Posterior cingulate gyrus (tissue), 11 donors: Measurements from ENCODE around the gene PAIP2.
A peak's percentile ranks its signal among the peaks of the same experiment; 100 is the strongest.
"Not testable (repeated sequence)": the region's sequence is repeated elsewhere in the genome, so short reads cannot be mapped to it uniquely, and the experiment has no call there.

Experiments used
- DNase-seq, 10 donors: peaks; one replicate each; pipeline versions ENCODE4 v3.0.0 to v3.0.0-alpha.2; 2020 to 2021; ENCODE audit warnings: mixed read lengths in 3 of 10
- intact Hi-C: fragments of 100-400 bp; cut with DNase I; formaldehyde crosslinking; loops from one replicate; pipeline ENCODE4 v1.15.1; 2023

The PAIP2 gene

DNA sequence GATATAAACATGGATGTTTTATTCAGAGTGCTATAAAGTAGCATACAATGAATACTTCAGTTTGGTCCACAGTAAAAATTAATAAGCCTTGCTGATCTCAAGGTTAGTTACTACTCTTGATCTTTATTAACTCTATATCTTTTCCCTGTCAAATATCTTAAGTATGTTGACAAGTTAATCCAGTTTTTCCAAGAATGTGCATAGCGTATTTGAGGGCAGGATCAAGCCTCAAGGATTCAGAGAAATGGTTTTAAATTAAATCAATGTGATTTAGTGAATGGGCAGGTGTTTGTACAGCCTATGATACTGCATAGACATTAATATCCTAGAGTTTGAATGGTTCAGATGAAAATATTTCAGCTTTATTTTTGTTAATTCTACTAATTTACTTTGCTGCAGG is 27.4 kb upstream of the PAIP2 start:
- intact Hi-C loops = no loop called here
- DNase-seq = no peak

DNA sequence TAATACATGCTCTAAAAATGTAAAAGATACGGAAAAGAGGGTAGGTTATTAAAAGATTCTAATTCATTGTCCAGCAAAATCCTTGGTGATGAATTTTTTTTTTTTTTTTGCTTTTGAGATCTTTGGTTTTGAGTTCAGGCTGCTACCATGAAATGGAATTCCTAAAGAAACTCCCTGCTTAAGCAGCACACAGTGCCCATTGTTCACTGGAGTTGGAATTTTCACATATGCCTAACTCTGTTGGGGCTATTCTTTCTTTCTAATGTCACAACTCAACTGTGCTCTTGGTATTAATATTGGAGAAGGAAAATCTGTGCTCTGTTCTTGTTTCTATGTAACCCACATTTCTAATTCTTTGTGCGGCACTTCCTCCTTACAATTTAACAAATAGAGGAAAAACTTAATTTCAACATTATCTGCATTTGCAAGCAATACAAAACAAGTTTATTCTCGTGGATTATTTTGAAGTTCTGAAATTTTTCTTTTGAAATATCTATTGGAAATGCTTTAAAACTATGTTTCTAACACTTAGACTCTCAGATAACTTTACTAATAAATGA is 26.5 kb upstream of the PAIP2 start:
- DNase-seq = no peak
- intact Hi-C loops = no loop called here

DNA sequence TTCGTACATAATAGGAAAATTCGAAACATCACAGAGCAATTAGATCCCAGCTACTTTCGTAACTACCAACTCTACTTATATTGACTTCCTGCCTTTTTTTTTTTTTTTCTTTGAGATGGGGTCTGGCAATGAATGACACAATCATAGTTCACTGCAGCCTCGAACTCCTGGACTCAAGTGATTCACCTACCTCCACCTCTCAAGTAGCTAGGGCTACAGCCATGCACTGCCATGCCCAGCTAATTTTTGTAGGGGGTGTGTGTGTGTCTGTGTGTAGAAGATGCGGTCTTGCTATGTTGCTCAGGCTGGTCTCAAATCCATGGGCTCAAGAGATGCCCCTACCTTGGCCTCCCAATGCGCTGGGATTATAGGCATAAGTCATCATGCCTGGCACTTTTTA is 5.8 kb upstream of the PAIP2 start:
- intact Hi-C loops = no loop called here
- DNase-seq = no peak

- intact Hi-C loops = loop anchor here (2.0 to 5.0 kb wide), 2 partner anchors 45 to 68 kb away; no protein-coding TSS in a partner anchor
- no peak for DNase-seq
These were observed 1.6 kb upstream of the PAIP2 start for GRCh38 chr5:139340051-139340450.

GRCh38 chr5:139341187-139341688 is 416 bp upstream of the PAIP2 start:
- intact Hi-C loops = loop anchor here (2.0 to 5.0 kb wide), 2 partner anchors 46 to 69 kb away; no protein-coding TSS in a partner anchor
- DNase-seq = no peak

DNA sequence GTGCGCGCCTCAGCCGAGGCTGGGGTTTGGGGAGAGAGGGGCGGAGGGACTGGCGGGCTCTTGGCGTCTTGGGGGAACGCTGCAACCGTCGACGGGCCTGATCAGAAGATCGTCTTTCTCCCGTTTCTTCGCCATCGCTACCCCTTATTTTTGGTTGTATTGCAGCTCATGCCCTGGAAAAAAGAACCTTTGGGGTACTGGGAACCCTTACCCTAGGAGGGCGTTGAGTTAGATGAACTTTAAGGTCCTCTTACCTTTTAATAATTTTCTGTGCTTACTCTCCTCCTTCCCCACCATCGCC is 719 bp downstream of the PAIP2 start:
- DNase-seq = no peak
- intact Hi-C loops = loop anchor here (2.0 to 5.0 kb wide), 2 partner anchors 60 to 70 kb away; no protein-coding TSS in a partner anchor

GRCh38 chr5:139343476-139343875 is 1.8 kb downstream of the PAIP2 start:
- no peak for DNase-seq
- intact Hi-C loops = loop anchor here (2.0 to 5.0 kb wide), 2 partner anchors 59 to 71 kb away; no protein-coding TSS in a partner anchor

- DNase-seq = no peak
- intact Hi-C loops = loop anchor here (5.0 kb wide), 1 partner anchor 72 kb away; no protein-coding TSS in a partner anchor
These were observed 2.5 kb downstream of the PAIP2 start for GRCh38 chr5:139344177-139344576.

- intact Hi-C loops = not testable (repeated sequence)
These were observed 3.8 kb downstream of the PAIP2 start for GRCh38 chr5:139345442-139345841.

GRCh38 chr5:139347863-139348262 is 6.2 kb downstream of the PAIP2 start:
- intact Hi-C loops, DNase-seq: not testable (repeated sequence)

More at GRCh38 chr5:139345442-139345841, 3.8 kb downstream of the PAIP2 start:
- DNase-seq = not testable (repeated sequence)

GRCh38 chr5:139354186-139354585 is 12.5 kb downstream of the PAIP2 start:
- DNase-seq = no peak
- intact Hi-C loops = no loop called here

DNA sequence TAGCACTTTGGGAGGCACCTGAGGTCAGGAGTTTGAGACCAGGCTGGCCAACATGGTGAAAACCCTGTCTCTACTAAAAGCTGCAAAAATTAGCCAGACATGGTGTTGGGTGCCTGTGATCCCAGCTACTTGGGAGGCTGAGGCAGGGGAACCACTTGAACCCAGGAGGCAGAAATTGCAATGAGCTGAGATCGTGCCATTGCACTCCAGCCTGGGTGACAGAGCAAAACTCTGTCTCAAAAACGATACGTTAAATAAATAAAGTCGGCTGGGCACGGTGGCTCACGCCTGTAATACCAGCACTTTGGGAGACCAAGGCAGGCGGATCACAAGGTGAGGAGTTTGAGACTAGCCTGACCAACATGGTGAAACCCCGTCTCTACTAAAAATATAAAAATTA is 14.2 kb downstream of the PAIP2 start:
- peak in 1 of 10 donors; percentile 53 for DNase-seq
- intact Hi-C loops = not testable (repeated sequence)

- DNase-seq = no peak
- intact Hi-C loops = no loop called here
These were observed 16.4 kb downstream of the PAIP2 start for GRCh38 chr5:139358064-139358463.

DNA sequence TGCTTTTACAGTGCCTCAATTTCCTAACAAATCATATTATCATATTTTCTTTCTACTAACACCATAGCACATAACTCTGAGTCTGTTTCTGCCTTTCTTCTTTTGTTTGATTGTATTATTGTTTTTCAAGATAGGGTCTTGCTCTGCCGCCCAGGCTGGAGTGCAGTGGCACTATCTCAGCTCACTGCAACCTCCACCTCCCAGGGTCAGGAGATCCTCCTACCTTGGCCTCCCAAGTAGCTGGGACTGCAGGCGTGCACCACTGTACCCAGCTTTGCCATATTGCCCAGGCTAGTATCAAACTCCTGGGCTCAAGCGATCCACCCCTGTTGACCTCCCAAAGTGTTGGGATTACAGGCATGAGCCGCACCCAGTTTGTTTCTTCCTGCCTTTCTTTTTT is 18.7 kb downstream of the PAIP2 start:
- peak in 2 of 10 donors; percentile 8 to 34 for DNase-seq
- intact Hi-C loops = no loop called here

DNA sequence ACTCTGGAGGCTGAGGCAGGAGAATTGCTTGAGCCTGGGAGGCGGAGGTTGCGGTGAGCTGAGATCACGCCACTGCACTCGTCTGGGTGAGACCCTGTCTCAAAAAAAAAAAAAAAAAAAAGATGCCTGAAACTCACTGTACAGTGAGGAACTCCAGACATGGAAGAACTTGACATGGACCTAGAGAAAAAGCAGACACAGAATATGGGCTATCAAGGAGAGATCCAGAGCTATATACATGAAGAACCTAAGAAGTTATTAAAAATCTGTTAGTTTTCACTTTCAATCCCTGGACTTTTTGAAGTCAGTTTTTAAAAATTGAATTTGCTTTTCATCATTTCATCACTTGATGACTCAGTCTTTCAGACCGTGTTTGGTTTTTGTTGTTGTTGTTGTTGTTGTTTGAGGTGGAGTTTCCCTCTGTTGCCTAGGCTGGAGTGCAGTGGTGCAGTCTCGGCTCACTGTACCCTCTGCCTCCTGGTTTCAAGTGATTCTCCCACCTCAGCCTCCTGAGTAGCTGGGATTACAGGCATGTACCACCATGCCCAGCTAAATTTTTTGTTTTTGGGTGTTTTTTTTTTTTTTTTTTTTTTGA is 20.3 kb downstream of the PAIP2 start:
- intact Hi-C loops = no loop called here
- peak in 2 of 10 donors; percentile 7 to 27 for DNase-seq

- DNase-seq = no peak
- intact Hi-C loops = no loop called here
These were observed 22.3 kb downstream of the PAIP2 start for GRCh38 chr5:139363937-139364336.

- no peak for DNase-seq
- intact Hi-C loops = no loop called here
These were observed 22.8 kb downstream of the PAIP2 start for GRCh38 chr5:139364466-139364865.

DNA sequence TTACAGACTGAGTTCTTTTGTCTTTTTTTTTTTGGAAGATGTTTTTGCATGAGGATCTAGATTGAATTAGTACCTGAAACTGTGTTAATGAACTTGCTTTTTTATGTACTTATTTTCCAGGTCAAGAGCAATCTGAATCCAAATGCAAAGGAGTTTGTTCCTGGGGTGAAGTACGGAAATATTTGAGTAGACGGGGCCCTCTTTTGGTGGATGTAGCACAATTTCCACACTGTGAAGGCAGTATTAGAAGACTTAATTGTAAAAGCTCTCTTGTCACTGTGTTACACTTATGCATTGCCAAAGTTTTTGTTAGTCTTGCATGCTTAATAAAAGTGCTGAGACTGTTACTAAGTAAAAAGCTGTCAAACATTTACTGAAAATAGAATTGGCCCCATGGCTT is 27.0 kb downstream of the PAIP2 start:
- intact Hi-C loops = no loop called here
- DNase-seq = no peak

DNA sequence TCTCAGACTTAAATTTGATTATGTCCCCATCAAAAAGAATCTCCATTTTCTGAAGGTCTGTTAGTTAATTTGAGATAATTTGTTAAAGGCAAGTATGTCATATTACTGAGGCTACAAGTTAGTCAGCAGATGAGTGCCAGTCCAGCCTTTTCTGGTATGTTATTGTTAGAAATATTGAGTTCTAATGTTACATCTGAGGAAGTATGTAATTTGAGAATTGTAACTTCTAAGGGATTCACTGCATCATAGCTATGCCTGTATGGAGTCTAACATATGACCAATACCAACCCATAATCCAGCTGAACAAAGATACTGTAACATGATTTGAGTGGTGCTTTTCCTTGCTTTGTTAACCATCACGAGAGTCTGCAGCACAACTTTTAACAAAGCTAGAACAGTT is 27.5 kb downstream of the PAIP2 start:
- no peak for DNase-seq
- intact Hi-C loops = no loop called here

DNA sequence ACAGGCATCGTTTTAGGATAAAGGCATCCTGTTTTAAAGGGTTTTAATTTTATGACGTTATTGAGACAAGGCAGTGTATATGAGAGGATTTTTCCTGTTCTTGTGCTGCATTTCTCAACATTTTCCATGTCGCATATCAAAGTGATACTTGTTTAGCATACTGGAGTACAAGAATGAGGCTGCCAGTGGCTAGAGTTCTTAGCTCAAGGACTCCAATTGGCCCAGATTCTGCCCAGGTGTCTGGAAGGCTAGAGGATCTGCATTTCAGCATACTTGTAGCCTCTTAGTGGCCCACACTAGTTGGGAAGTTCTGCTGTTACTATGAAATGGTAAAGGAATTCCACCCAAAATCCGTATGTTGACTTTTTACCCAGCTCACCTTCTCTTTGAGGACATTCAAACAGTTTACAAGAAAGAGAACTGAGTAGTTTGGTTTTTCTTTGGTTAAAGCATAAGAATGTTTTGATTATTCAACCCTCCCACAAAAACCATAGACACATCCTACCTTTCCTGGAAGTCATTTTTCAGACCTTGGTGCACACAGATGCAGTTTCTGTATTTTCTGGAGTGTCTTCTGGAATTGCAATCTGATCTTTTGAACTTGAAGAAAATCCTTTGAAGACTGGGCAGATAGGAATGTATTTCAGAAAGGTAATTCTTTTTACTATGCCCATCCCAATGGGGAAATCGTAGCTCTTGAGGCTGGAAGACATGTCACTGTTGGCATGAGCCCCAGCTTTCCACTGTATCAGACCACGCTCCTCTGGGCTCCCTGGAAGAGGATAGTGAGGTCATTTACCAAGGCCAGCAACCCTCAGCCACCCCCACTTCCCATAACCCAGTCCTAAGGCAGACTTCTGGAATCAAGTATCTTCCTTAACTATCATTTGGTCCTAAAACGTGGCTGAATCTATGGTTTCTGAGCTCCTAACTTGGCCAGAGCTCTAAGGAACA is 30.1 kb downstream of the PAIP2 start:
- DNase-seq = peak in 1 of 10 donors; percentile 21
- intact Hi-C loops = no loop called here

DNA sequence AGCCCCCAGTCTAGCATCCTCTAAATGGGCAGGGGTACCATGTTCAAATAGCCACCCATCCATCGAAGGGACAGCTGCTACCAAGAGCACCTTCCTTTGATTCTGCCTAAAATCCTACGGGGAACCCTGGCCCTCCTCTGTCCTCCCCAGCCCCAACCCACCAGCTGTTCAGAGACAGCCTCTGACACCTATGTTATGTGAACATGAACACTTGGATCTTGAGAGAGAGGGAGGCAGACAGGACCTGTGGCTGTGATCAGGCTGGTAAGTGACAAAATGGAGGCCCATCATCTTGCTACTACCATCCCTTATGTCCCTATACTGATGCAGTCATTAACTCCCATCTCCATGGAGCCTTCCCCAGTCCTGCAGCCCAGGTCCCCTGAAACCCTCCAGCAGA is 33.3 kb downstream of the PAIP2 start:
- DNase-seq = peak in 1 of 10 donors; percentile 22
- intact Hi-C loops = no loop called here
